Omental fat pad (tissue), 4 donors: Measurements from ENCODE around the gene TUT4. TPM values are rescaled to one million over a fixed set of nuclear protein-coding genes. Genes with fewer than 3 reads are reported as not detected.
"Not testable (repeated sequence)": the region's sequence is repeated elsewhere in the genome, so short reads cannot be mapped to it uniquely, and the experiment has no call there.

Source experiments
- ATAC-seq: fragments of 150-250 bp; one replicate; pipeline ENCODE4 v1.9.1; 2016; ENCODE audit warnings: mild to moderate bottlenecking, moderate library complexity; ENCODE audit not compliant: low FRiP score
- DNase-seq: peaks from one replicate; pipeline ENCODE4 v3.0.0-alpha.2; 2019; ENCODE audit warnings: low spot score
- CTCF ChIP-seq, 3 donors: fragments of 450-650 bp; IDR thresholded peaks; one replicate each; pipeline ENCODE4 v1.5.1; 2016 to 2017; ENCODE audit warnings: antibody characterized with exemption in 3 of 3, mild to moderate bottlenecking in 3 of 3, moderate library complexity in 2 of 3
- total RNA-seq, 4 donors: library from RNA; depleted of rRNA; stranded (reverse); fragments of >200 nt; gene quantifications; one replicate each; pipeline ENCODE4 v1.1.0, GENCODE V29; 2016

TUT4 gene
- total RNA-seq, 4 donors from 2014 or later = 26.2 to 56.4 (median 42.4) TPM

- no peak for ATAC-seq
- no peak for DNase-seq
- TF ChIP-seq CTCF (IDR thresholded peaks at IDR 0.05) = no peak
Observed at GRCh38 chr1:52588027-52588426, 35.1 kb upstream of the TUT4 start.

- DNase-seq = no peak
- TF ChIP-seq CTCF (IDR thresholded peaks at IDR 0.05) = no peak
- no peak for ATAC-seq
Observed at GRCh38 chr1:52585474-52585873, 32.6 kb upstream of the TUT4 start.

GRCh38 chr1:52582116-52582696, 29.3 kb upstream of the TUT4 start:
- TF ChIP-seq CTCF (IDR thresholded peaks at IDR 0.05) = no peak
- no peak for ATAC-seq

GRCh38 chr1:52580283-52580682, 27.4 kb upstream of the TUT4 start:
- DNase-seq (no peak), ATAC-seq (no peak)
- TF ChIP-seq CTCF (IDR thresholded peaks at IDR 0.05) = no peak

More at GRCh38 chr1:52582116-52582696, 29.3 kb upstream of the TUT4 start:
- DNase-seq = no peak

GRCh38 chr1:52579415-52579814, 26.5 kb upstream of the TUT4 start:
- DNase-seq = no peak
- no peak for ATAC-seq
- no peak for TF ChIP-seq CTCF (IDR thresholded peaks at IDR 0.05)

- not testable (repeated sequence) for ATAC-seq, DNase-seq
Observed at GRCh38 chr1:52578066-52578465, 25.2 kb upstream of the TUT4 start.

GRCh38 chr1:52576074-52576473, 23.2 kb upstream of the TUT4 start:
- no peak for TF ChIP-seq CTCF (IDR thresholded peaks at IDR 0.05)
- ATAC-seq (no peak), DNase-seq (no peak)
